HL-60 (cell line): ENCODE measurements around the gene CFAP251.

Experiments used
- DNase-seq, 2 experiments: peaks; one replicate each; pipeline ENCODE4 v3.0.0-alpha.2; 2010 to 2020; ENCODE audit warnings: low read depth in 1 of 2, low spot score in 1 of 2
- H3K27ac ChIP-seq: fragments of 250-450 bp; sonication (Bioruptor Pico); replicated peaks from 2 replicates; pipeline ENCODE4 v1.5.1; 2020; ENCODE audit warnings: mild to moderate bottlenecking, moderate library complexity
- H3K27me3 ChIP-seq: fragments of 250-450 bp; sonication (Bioruptor Pico); 2 replicates; pipeline ENCODE4 v1.5.1; 2021; ENCODE audit warnings: mild to moderate bottlenecking, moderate library complexity; ENCODE audit not compliant: insufficient read depth, poor library complexity, severe bottlenecking
- H3K4me3 ChIP-seq: replicated peaks from 2 replicates; pipeline ENCODE4 v1.5.1; 2011; ENCODE audit warnings: mild to moderate bottlenecking, control low read depth, low read length; ENCODE audit not compliant: insufficient read depth
- CTCF ChIP-seq: IDR thresholded peaks from one replicate; pipeline ENCODE4 v1.5.1; 2011; ENCODE audit warnings: low read length, control low read depth, inconsistent platforms; ENCODE audit not compliant: insufficient read depth
- GABPA ChIP-seq: IDR thresholded peaks from 2 replicates; pipeline ENCODE4 v1.6.1; 2012; ENCODE audit warnings: low read depth
- POLR2AphosphoS5 ChIP-seq: IDR thresholded peaks from 2 replicates; pipeline ENCODE4 v1.6.1; 2012; ENCODE audit warnings: low read depth
- SPI1 ChIP-seq: IDR thresholded peaks from 2 replicates; pipeline ENCODE4 v1.6.1; 2012; ENCODE audit warnings: low read depth, mild to moderate bottlenecking, borderline replicate concordance
- TF ChIP-seq, protein P1 (sequence below): IDR thresholded peaks from 2 replicates; pipeline ENCODE4 v1.6.1; 2012; ENCODE audit warnings: low read depth; ENCODE audit not compliant: insufficient replicate concordance

CFAP251 gene

GRCh38 chr12:122006186-122006926, 88.0 kb downstream of the CFAP251 start:
- DNase-seq = peak in 1 of 2 experiments; percentile 29
- no peak for TF ChIP-seq GABPA
- no peak for TF ChIP-seq CTCF
- TF ChIP-seq, protein P1, sequence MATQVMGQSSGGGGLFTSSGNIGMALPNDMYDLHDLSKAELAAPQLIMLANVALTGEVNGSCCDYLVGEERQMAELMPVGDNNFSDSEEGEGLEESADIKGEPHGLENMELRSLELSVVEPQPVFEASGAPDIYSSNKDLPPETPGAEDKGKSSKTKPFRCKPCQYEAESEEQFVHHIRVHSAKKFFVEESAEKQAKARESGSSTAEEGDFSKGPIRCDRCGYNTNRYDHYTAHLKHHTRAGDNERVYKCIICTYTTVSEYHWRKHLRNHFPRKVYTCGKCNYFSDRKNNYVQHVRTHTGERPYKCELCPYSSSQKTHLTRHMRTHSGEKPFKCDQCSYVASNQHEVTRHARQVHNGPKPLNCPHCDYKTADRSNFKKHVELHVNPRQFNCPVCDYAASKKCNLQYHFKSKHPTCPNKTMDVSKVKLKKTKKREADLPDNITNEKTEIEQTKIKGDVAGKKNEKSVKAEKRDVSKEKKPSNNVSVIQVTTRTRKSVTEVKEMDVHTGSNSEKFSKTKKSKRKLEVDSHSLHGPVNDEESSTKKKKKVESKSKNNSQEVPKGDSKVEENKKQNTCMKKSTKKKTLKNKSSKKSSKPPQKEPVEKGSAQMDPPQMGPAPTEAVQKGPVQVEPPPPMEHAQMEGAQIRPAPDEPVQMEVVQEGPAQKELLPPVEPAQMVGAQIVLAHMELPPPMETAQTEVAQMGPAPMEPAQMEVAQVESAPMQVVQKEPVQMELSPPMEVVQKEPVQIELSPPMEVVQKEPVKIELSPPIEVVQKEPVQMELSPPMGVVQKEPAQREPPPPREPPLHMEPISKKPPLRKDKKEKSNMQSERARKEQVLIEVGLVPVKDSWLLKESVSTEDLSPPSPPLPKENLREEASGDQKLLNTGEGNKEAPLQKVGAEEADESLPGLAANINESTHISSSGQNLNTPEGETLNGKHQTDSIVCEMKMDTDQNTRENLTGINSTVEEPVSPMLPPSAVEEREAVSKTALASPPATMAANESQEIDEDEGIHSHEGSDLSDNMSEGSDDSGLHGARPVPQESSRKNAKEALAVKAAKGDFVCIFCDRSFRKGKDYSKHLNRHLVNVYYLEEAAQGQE = no peak
- TF ChIP-seq SPI1 = no peak
- no peak for TF ChIP-seq POLR2AphosphoS5
- peaks cover 4% of the 10 kb centered on the region for H3K27me3 ChIP-seq
- no peak overlapping the region for H3K4me3 ChIP-seq
- H3K27ac ChIP-seq = no peak overlapping the region

- TF ChIP-seq CTCF = no peak
- TF ChIP-seq SPI1 = no peak
- TF ChIP-seq, protein P1 = no peak
- no peak for TF ChIP-seq GABPA
- TF ChIP-seq POLR2AphosphoS5 = no peak
- Histone ChIP-seq H3K4me3 (no peak overlapping the region), H3K27me3 (peaks cover 1% of the 10 kb centered on the region), H3K27ac (no peak overlapping the region)
- DNase-seq = no peak
These were observed 91.3 kb downstream of the CFAP251 start for GRCh38 chr12:122009741-122010140.

DNA sequence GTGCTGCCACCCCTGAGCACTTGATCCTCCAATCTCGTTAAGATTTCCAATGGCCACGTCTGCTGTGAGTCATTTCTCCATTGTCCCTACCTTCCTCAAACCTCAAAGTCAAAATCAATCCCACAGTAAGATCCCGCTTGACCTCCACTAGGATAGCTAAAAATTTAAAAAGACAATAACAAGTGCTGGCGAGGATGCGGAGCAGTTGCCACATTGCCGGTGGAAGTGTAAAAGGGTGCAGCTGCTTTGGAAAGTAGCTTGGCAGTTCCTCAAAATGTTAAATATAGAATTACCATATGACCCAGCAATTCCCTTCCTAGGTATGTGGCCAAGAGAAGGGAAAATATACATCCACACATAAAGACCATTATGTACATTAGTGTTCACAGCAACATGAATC, 93.8 kb downstream of the CFAP251 start:
- TF ChIP-seq SPI1 (peak; percentile 49; the same call in 1 of the 2 replicates), CTCF (no peak)
- Histone ChIP-seq H3K27ac (no peak overlapping the region), H3K4me3 (no peak overlapping the region), H3K27me3 (no peaks in the 10 kb centered on the region)
- no peak for DNase-seq

DNA sequence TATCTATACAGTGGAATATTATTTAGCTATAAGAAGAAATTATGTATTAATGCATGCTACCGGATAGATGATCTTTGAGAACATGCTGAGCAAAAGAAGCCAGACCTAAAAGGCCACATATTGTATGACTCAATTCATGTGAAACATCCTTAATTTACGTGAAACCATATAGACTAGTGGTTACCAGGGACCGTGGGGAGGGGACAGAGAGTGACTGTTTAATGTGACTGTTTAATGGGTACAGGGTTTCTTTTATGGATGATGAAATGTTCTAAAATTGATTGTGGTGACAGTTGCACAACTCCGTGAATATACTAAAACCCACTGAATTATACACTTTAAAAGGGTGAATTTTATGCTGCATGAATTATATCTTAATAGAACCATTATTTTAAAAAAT, 94.7 kb downstream of the CFAP251 start:
- H3K27me3 ChIP-seq = no peaks in the 10 kb centered on the region
- no peak for TF ChIP-seq CTCF
- TF ChIP-seq, protein P1 = no peak
- no peak for TF ChIP-seq SPI1
- TF ChIP-seq GABPA = no peak
- TF ChIP-seq POLR2AphosphoS5 = no peak
- DNase-seq = peak in 1 of 2 experiments; percentile 5
- no peak overlapping the region for H3K4me3 ChIP-seq
- no peak overlapping the region for H3K27ac ChIP-seq
